ENCODE data around the gene FGF7. TPM values are rescaled to one million over a fixed set of nuclear protein-coding genes. Genes with fewer than 3 reads are reported as not detected.
A peak's percentile ranks its signal among the peaks of the same experiment; 100 is the strongest.

Gene FGF7
- total RNA-seq = 100 to 1,000 TPM in 1 of 3 donors, 10 to 100 TPM in 2; 33.7 to 178 (median 42.9) TPM

- Histone ChIP-seq H3K4me1 (no peaks in the 10 kb centered on the region), H3K4me3 (peak within 1 kb of the TSS; percentile 35 to 67 (median 39)), H3K27ac (peak within 1 kb of the TSS; percentile 17 to 76), H3K36me3 (no peaks in the 10 kb centered on the region), H3K9me3 (no peaks in the 10 kb centered on the region), H3K27me3 (no peaks in the 10 kb centered on the region)
- no peak for TF ChIP-seq POLR2AphosphoS5 (IDR thresholded peaks at IDR 0.05)
- TF ChIP-seq CTCF (IDR thresholded peaks at IDR 0.05) = no peak
- peak; percentile 29 for TF ChIP-seq POLR2A (IDR thresholded peaks at IDR 0.05)
- intact Hi-C loops (cut with DNase I; ENCODE audit: low total_unique reads) = no loop called here
- no peak for DNase-seq (ENCODE audit: low spot score in 2 of 2)
These were observed at the start of gene FGF7 for GRCh38 chr15:49423021-49423420. Gene FGF7 (plus strand): TSS chr15:49423242. CDS start chr15:49424298, 1,056 bp downstream.

GRCh38 chr15:49379996-49380395, 43.0 kb upstream of the FGF7 start:
- intact Hi-C loops (cut with DNase I; ENCODE audit: low total_unique reads) = no loop called here
- DNase-seq (ENCODE audit: low spot score in 2 of 2) = no peak
- no peaks in the 10 kb centered on the region for H3K4me1 ChIP-seq
- no peaks in the 10 kb centered on the region for H3K9me3 ChIP-seq
- TF ChIP-seq POLR2AphosphoS5 (IDR thresholded peaks at IDR 0.05) (no peak), CTCF (IDR thresholded peaks at IDR 0.05) (no peak), POLR2A (IDR thresholded peaks at IDR 0.05) (no peak)
- H3K27ac ChIP-seq = no peak overlapping the region
- H3K4me3 ChIP-seq = no peak overlapping the region
- no peaks in the 10 kb centered on the region for H3K27me3 ChIP-seq
- H3K36me3 ChIP-seq = no peaks in the 10 kb centered on the region

GRCh38 chr15:49380912-49381311, 42.1 kb upstream of the FGF7 start:
- DNase-seq (ENCODE audit: low spot score in 2 of 2) = no peak
- intact Hi-C loops (cut with DNase I; ENCODE audit: low total_unique reads) = no loop called here

GRCh38 chr15:49382394-49382793, 40.6 kb upstream of the FGF7 start:
- Histone ChIP-seq H3K4me1 (no peaks in the 10 kb centered on the region), H3K27ac (no peak overlapping the region), H3K27me3 (no peaks in the 10 kb centered on the region), H3K9me3 (no peaks in the 10 kb centered on the region), H3K36me3 (no peaks in the 10 kb centered on the region), H3K4me3 (no peak overlapping the region)
- TF ChIP-seq POLR2A (IDR thresholded peaks at IDR 0.05) (no peak), POLR2AphosphoS5 (IDR thresholded peaks at IDR 0.05) (no peak), CTCF (IDR thresholded peaks at IDR 0.05) (no peak)
- no peak for DNase-seq (ENCODE audit: low spot score in 2 of 2)
- intact Hi-C loops (cut with DNase I; ENCODE audit: low total_unique reads) = no loop called here

More at GRCh38 chr15:49380912-49381311, 42.1 kb upstream of the FGF7 start:
- Histone ChIP-seq H3K9me3 (no peaks in the 10 kb centered on the region), H3K27ac (no peak overlapping the region), H3K4me3 (no peak overlapping the region), H3K4me1 (no peaks in the 10 kb centered on the region), H3K27me3 (no peaks in the 10 kb centered on the region), H3K36me3 (no peaks in the 10 kb centered on the region)
- no peak for TF ChIP-seq POLR2AphosphoS5 (IDR thresholded peaks at IDR 0.05)
- TF ChIP-seq POLR2A (IDR thresholded peaks at IDR 0.05) = no peak
- TF ChIP-seq CTCF (IDR thresholded peaks at IDR 0.05) = no peak

GRCh38 chr15:49383266-49383665, 39.8 kb upstream of the FGF7 start:
- TF ChIP-seq CTCF (IDR thresholded peaks at IDR 0.05) (no peak), POLR2A (IDR thresholded peaks at IDR 0.05) (no peak), POLR2AphosphoS5 (IDR thresholded peaks at IDR 0.05) (no peak)
- H3K9me3 ChIP-seq = no peaks in the 10 kb centered on the region
- no peaks in the 10 kb centered on the region for H3K36me3 ChIP-seq
- H3K4me1 ChIP-seq = no peaks in the 10 kb centered on the region
- H3K27me3 ChIP-seq = no peaks in the 10 kb centered on the region
- no peak overlapping the region for H3K27ac ChIP-seq
- intact Hi-C loops (cut with DNase I; ENCODE audit: low total_unique reads) = no loop called here
- no peak overlapping the region for H3K4me3 ChIP-seq
- no peak for DNase-seq (ENCODE audit: low spot score in 2 of 2)

Data from breast epithelium (tissue), 4 donors.